Sigmoid colon (tissue), 4 donors: ENCODE measurements around the gene INPP5F.

Experiments used
- CTCF ChIP-seq, 4 experiments: fragments of 450-650 bp in 3 of 4; fragments of 200-600 bp in 1 of 4; IDR thresholded peaks; one replicate each; pipeline ENCODE4 v1.5.1; 2016 to 2019; ENCODE audit warnings: antibody characterized with exemption in 4 of 4, mild to moderate bottlenecking in 3 of 4, moderate library complexity in 2 of 4
- EP300 ChIP-seq, 4 donors: sonication (generic); formaldehyde crosslinking; IDR thresholded peaks; one replicate each; pipeline ENCODE4 v1.6.1; 2017; ENCODE audit warnings: antibody characterized with exemption in 4 of 4
- POLR2A ChIP-seq, 2 donors: fragments of 450-650 bp; IDR thresholded peaks; one replicate each; pipeline ENCODE4 v1.6.1; 2016; ENCODE audit warnings: antibody characterized with exemption in 2 of 2, mild to moderate bottlenecking in 2 of 2, moderate library complexity in 2 of 2
- POLR2AphosphoS5 ChIP-seq, 4 donors: sonication (generic); formaldehyde crosslinking; IDR thresholded peaks; one replicate each; pipeline ENCODE4 v1.6.1; 2017; ENCODE audit warnings: antibody characterized with exemption in 4 of 4

GRCh38 chr10:119781498-119781897 is 55.6 kb downstream of the INPP5F start:
- no peak for TF ChIP-seq EP300 (IDR thresholded peaks at IDR 0.05)
- no peak for TF ChIP-seq CTCF (IDR thresholded peaks at IDR 0.05)
- TF ChIP-seq POLR2A (IDR thresholded peaks at IDR 0.05), result no peak
- no peak for TF ChIP-seq POLR2AphosphoS5 (IDR thresholded peaks at IDR 0.05)
